HG02852 (cell line): ENCODE results near the gene KRT78.
"Not testable (repeated sequence)": the region's sequence is repeated elsewhere in the genome, so short reads cannot be mapped to it uniquely, and the experiment has no call there.

Experiments
- ATAC-seq: cut with Tn5 transposase; IDR thresholded peaks from one replicate; pipeline ENCODE4 v1.9.1; 2021; ENCODE audit warnings: mild to moderate bottlenecking, moderate library complexity; ENCODE audit not compliant: unreplicated experiment

The KRT78 gene, protein sequence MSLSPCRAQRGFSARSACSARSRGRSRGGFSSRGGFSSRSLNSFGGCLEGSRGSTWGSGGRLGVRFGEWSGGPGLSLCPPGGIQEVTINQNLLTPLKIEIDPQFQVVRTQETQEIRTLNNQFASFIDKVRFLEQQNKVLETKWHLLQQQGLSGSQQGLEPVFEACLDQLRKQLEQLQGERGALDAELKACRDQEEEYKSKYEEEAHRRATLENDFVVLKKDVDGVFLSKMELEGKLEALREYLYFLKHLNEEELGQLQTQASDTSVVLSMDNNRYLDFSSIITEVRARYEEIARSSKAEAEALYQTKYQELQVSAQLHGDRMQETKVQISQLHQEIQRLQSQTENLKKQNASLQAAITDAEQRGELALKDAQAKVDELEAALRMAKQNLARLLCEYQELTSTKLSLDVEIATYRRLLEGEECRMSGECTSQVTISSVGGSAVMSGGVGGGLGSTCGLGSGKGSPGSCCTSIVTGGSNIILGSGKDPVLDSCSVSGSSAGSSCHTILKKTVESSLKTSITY

DNA sequence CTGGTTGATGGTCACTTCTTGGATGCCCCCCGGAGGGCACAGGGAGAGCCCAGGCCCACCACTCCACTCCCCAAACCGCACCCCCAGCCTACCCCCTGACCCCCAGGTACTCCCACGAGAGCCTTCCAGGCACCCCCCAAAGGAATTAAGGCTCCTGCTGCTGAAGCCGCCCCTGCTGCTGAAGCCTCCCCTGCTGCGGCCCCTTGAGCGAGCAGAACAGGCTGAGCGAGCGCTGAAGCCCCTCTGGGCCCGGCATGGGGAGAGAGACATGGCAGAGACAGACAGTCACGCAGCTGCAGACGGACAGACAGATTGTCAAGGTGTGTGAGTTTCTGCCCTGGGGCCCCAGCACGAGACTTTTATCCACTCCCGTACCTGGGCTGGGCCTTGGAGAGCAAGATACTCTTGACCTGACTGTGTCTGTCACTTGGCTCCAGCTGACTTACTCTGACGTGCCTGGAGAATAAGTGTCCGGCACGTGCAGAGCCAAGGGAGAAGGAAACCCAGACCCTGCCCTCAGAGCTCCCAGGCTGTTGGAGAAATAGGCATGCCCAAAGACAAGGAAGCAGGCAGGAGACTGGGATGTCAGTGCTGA is at the start of gene KRT78:
TSS of gene KRT78 (minus strand) at position 334 of the 595 bp plus-strand sequence. CDS start at position 270, 64 bp downstream.
- no peak for ATAC-seq

DNA sequence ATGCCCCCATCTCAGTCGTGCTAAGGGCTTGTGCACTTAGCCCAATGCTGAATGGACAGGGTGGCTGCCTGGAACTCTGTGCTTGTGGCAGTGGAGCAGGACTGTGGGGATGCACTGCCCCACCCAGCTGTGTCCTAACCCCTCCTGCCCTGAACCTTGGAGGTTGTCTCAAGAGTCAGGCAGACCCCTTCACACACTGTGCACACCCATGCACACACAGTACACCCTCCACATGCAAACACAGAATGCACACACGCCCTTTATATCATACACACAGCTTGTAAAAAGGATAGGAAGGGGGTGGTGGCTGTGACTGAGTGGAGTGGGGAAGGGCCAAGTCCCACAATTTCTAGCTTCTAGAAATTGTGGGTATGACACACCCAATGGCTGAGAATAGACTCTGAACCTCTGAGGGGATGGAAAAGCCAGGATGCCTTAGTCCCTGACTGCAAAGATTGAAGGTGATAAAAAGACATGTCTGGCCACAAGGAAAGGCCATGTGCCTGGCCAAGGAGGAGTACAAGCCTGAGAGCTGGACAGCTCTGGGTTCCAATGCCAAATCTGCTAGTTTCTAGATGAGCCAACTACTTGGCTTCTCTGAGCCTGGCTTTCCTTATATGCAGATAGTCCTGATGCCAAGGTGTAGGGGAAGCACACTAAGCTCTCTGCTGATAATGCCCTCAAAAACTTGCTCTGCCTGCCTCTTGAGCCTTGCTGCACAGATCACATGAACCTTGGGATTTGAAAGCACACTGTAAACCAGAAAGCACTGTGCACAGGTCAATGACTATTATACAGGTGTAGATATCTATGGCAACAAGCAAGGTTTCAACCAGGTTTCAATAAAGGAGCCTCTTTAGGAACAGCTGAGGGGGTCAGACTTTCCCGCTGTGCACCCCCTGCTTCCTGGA is 47.7 kb upstream of the KRT78 start:
- no peak for ATAC-seq

DNA sequence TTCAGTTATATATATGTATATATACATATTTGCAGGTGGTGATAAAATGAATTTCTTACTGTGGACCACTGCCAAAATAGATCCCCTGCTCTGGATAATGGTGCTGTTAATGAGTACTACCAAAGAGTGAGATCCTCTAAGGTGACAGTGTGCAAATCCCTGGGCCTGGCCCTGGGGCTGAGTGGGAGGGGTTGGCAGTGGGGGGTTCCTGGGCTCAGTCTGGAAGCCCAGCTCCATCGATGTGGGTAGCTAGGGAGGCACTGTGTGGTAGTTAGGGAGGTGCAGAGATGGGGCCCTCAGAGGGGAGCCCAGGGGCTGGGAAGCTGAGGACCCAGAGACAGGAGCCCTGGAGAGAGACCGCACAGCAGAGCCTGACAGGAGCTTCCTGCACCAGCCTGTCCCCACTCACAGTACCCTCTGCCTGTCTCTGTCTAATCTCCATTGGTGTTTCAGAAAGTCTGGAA is 47.0 kb upstream of the KRT78 start:
- ATAC-seq = no peak

DNA sequence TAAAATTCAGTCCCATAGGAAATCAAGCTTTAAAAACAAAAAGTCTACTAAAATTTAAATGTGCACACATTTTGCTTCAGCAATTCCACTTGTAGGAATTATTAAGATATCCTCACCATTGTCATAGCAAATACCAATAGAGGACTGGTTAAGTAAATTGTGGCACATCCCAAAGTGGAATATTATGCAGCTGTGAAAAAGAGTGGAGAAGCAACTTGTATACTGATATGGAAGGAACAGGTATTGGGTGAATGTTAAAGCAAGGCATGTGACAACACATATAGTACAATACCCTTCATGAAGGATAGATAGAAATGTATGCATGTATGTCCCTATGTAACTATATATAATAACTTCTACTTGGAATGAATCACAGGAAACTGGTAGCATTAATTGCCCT is 44.2 kb upstream of the KRT78 start:
- no peak for ATAC-seq

DNA sequence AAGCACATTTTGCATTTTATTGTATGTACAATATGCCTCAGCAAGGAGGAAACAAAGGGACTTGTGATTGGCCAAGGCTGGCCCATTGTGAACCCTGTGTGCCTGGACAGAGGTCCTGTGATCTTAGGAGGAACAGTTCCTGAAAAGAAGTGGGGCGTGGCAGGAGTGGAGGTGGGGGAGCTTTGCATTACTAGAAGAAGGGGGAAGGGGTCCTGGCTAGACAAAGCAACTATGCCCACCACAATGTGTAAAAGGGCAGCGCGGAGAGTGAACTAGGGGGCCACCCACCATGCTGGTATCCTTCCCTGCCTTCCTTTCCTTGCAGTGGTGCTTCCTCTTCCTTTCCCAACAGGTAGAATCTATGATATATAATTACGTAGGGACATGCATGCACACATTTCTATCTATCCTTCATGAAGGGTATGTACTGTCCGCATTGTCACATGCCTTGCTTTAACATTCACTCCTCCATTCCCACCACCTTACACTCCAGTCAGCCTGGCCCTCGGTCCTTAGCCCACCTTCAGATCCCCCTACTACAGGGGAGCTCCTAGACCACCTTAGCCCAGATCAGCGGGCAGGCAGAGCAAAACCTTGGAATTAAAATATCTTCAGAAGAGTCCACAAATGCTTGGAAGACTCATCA is 43.5 kb upstream of the KRT78 start:
- ATAC-seq = no peak

DNA sequence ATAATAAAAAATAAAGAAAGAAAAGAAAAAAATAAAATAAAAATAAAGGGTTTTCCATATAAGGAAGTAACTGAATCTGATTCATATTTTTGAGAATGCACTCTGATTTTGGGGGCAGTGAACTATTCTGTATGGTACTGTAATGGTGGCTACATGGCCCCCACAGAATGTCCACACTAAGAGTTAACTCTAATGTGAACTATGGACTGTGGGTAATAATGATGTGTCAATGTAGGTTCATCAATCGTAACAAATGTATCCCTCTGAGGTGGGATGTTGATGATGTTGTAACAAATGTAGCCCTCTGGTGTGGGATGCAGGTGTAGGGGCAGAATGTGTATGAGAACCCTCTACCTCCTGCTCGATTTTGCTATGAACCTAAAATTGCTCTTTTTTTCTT is 42.2 kb upstream of the KRT78 start:
- no peak for ATAC-seq

DNA sequence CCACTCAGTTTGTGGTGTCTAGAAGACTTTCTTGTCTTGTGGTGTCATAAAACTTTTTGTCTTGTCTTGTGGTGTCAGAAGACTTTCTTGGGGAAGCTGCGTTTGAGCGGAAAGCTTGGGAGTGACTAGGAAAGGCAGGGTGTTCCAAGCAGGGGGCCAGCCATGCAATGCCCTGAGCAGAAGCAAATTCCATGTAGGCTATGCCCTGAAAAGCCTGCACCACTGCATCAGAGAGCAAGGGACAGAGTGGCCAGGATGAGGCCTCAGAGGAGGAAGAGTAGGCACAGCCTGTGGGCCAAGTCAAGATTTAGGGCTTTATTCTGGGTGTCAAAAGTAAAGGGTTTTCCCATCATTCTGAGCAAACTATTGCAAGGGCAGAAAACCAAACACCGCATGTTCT is 41.6 kb upstream of the KRT78 start:
- no peak for ATAC-seq

DNA sequence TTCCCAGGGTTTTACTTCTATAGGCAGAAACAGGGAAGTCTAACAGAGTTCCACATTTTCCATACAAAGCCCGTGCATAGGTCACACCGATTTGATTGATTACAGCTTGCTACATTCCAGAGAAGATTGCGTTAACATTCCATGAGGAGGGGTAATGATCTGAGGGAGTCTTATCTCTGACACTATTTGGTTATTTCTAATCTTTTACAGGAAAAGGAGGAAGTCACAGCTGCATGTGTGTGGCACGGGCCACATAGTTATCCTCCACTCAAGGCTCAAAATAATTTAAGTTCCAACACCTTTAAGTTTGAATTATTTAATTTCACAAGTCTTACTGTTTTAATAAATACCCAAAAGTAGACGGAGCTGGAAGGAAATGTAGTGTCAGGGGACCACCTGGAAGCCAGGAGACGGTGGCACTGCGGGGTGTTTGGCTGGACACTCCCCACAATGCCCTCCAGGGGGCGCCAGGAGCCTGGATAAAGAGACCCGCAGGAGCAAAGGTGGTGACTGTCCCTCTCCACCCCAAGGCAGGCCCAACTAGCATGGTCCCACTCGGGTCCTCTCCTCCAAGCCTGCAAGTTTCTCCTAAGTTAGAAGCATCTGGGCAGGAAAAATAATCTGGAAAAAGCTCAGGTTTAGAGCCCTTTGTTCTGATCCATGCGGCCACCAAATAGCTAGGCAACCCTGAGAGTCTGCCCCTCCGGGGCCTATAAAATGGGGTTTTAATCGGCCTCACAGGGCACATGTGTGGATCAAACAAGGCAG is 35.9 kb upstream of the KRT78 start:
- ATAC-seq = no peak

DNA sequence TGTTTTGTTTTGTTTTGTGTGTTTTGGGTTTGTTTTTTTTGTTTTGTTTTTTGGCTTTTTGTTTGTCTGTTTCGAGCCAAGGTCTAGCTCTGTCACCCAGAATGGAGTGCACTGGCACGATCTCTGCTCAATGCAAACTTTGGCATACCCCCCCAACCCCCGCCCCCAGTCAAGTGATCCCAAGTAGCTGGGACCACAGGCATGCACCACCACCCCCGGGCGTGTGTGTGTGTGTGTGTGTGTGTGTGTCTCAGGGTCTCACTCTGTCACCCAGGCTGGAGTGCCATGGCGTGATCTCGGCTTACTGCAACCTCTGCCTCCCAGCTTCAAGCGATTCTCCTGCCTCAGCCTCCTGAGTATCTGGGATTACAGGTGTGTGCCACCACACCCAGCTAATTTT is 31.7 kb upstream of the KRT78 start:
- not testable (repeated sequence) for ATAC-seq

DNA sequence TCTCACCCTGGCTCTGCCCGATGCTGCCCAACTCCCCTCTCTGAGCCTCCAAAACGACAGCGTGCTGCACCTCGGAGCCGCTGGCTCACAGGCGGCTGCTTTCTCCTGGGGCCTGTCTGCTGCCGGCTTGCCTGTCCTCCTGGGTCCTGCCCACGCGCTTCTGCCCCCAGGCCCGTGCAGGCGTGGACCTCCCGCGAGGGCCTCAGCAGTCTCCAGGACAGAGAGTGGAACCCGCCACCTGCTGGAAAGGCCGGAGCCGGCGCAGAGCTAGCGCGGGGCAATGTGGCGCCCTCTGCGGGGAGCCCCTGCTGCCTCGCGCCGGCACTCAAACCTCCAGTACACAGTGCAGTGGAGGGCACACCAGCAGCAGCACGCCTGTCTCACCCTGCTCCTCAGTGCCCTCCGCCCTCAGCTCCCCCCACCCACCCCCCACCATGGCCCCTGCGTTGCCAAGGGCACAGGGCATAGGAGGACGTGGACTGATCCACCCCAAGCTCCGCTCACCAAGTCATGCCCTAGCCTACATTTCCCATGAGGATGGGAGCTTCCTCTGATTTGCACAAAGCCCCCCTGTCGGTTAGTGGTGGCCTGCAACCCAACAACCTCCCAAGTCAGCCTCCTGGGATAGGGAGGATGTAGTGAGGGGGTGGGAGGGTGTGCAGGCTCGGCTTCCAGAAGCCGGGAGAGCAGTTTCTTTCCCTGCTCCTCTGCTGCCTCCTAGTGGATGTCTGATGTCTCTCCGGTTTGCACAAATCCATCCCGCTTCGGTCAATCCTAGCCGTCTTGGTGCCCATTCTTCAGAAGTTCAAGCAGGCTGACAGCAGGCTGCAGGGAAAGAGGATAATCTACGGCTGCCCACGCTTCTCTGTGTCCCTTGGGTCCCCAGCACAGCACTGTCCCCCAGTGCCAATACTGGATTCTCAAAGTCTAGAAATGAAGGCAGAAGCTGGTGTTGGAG is 30.9 kb upstream of the KRT78 start:
- ATAC-seq = no peak

DNA sequence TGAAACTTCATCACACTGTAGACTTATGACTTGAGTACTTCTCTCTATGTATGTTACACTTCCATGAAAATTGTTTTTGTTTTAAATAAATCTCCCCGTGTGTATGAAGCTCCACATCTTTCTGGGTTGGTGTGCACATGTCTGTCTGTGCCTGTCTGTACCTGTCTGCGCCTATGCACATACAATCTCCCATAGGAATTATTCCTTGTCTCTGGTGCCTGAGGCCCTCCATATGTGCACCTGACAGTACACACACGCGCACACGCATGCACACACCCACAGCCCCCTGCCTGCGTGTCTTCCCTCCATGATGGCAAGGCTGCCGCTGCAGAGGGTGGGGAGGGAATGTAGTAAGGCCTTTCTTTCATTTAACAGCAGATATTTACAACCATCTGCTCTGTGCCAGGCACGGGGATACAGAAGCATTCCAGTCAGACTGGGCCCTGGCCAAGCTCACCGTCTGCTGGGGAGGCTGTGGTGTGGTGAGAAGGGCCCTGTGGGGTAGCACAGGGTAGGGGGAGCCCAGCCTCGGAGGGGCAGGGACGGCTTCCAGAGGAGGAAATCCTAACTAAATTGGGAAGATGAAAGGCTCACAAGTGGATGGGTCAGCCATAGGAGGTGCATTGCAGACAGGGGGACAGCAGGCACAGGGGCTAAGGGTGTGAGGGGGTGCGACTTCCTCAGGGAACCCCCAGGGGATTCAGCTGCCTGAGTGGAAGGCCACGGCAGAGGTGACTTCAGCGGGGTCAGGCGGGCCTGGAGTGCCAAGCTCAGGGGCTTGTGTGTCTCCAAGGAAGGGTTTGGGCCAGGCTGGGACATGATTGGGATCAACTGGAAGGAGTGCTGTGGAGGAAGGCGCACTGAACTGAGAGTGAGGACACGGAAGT is 30.0 kb upstream of the KRT78 start:
- ATAC-seq = no peak

DNA sequence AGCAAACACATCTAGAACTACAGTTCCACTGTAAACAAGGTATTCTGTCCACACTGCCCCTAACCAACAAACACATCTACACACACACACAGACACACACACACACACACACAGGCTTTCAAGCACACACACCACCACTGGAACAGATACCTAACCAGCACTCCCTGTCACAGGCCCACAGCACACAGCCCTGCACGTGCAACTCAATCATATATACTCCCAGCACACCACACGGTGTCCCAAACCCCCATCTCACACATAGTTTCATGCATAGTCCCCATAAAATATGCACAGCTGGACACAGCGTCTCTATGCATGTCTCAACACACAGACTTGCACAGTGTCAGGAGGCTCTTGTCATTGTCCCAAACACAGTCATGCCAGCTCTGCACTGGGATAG is 28.4 kb upstream of the KRT78 start:
- no peak for ATAC-seq

DNA sequence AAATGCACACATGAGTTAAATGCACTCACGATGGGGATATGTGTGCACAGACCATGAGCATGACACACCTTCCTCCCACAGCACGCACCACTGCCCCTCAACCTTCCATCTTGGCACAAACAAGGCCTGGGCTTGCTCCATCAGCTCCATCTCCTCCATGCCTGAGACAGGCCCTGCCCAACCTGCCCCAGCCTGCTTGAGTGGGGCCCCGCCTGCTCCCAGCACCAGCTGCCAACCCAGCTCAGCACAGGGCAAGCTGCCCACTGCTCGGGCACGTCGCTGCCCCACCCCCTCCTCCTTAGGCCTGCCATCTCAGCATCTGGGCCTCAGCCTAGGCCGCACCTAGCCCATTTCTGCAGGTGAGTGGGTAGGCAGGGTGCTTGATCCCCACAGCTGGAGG is 27.6 kb upstream of the KRT78 start:
- ATAC-seq = no peak

DNA sequence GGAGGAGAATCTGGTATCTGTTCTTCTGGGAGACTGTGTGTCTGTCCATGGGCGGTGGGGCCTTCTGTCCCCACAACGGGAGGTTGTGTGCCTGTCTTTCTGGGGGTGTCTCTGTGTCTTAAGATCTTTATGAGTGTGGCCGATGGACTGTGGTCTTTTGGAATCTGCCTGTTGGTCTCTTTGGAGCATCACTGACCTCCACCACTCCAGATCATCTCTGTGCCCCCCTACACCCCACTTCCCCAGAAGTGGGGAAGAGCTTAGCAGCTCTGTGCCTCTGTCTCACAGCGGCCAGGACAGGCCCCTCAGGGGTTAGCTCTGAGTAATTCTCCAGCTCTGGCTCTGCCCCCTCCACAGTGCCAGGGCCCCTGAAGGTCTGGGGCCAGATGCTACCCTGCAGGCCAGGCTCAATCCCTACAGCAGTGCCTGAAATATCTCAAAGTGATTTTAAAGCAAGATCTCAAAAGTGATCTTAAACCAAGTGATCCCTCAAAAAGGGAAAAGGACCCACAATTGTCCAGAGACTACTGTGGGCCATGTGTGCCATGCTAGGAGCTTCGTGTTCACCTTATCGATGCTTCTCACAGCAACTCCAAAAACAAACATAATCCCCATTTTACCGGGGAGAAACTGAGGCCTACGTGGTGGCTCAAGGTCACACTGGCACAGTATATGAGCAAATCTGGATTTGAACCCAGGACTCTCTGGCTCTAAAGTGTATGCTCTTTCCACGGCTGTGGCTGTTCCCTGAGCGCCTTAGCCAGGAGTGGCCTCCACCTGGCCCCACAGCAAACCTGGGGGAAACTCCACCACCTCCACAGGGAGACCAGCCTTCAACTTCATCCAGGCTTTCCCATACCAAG is 26.0 kb upstream of the KRT78 start:
- ATAC-seq = no peak

DNA sequence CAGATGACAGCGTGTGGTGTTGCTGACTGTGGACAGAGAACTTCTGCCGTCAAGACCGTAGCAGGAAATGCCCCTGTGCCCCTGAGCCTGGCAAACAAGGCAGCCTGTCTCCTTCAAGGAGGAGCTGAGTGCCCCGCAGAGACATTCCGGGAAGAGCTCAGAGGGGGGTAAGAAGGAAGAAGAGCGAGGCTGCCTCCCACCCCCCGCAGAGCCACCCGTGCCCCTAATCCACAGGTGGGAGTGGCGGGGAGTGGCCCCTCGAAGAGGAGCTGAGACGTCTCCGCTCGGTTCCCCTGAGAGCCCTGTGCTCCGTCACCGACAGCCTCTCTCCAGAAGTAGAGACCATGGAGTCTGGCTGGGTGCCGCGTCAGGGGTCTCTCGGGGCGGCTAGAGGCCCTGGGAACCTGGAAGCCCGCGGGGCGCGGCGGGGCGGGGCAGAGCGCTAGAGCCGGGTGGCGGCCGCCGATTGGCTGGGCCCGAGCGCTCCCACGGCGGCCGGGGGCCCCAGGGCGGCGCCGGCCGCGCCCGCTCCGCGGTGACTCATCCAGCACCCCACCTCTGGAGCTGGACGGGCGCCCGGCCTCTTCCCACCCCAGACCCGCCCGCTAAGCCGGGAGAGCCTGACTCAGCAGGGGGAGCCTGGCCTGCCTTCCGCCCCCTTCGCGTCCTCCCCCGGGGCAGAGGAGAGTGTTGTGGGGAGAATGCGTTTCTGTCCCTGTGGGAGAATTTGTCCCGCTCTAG is 25.2 kb upstream of the KRT78 start:
- ATAC-seq = no peak

DNA sequence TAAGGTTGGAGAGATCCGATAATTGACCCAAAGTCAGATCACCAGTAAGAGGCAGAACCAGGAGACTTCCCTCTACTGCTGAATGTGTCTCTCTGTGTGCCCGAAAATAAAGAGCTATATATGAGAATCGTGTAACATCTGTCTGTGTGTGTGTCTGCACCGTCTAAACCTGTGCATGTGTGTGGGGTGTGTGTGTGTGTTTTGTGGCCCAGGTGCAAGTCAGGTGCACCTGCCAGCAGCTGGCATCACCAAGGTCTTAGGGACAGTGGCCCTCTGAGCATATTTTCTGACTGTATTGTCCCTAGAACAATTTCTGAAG is 24.7 kb upstream of the KRT78 start:
- no peak for ATAC-seq
